NCI-H1436 treated with DMSO at 0.1 percent for 48 hours (cell line): ENCODE data around the gene BABAM2.
A peak's percentile ranks its signal among the peaks of the same experiment; 100 is the strongest.
"Not testable (repeated sequence)": the region's sequence is repeated elsewhere in the genome, so short reads cannot be mapped to it uniquely, and the experiment has no call there.

Experiments used
- DNase-seq: peaks from one replicate; lab custom pipeline; 2025; lab: John Stamatoyannopoulos, UW

BABAM2 gene

DNA sequence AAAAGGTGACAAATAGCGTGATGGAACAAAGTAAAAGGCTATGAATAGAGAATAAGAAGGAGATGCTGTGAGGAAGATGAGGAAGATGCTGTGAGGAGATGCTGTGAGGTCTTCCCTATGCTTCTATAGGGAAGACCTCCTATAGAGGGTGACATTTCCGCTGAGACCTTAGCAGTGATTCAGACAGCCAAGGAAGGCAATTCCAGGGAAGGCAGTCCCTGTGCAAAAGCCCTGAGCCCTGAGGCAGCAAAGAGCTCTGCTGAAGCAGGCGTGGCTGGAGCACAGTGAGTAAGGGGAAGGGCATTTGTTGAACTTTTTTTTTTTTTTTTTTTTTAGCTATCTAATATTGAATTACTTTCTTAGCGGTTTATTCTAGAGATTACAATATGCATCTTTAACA is 359.5 kb downstream of the BABAM2 start:
- no peak for DNase-seq

DNA sequence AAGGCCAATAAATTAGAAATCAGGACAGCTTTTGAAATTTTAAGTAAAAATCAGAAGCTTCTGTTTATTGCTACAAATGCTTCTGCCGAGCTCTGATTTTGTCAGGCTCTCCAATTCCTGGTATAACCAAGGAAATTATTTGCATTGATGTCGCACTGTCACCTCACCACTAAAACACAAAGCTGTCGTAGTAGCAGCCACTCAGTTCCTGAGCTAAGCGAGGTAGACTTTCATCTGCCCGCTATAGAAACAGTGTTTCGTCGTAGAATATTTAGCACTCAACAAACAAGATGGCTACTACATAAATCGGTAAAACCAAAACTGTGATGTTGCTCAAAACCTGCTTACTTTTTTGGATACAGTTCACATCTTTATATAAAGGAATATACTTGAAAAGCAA is 360.8 kb downstream of the BABAM2 start:
- DNase-seq, result no peak

DNA sequence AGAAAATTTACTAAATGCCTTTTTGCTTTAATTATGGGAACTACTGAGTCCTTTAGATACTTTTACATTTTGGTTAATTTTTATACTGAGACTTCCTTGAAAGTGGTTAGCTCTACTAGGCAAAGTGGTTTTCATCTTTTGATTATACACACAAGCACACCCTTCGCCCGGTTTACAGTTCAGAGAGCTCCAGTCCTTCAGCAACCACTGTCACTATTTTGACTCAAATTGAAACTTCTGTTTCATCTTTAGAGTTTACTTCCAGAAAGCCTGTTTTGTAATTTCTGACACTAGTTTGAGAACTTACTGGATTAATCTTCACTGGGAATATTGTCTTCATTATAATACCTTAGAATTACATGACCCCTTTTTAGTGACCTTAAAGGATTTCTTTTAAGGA is 361.8 kb downstream of the BABAM2 start:
- no peak for DNase-seq

- DNase-seq, result no peak
Observed at GRCh38 chr2:28253543-28253942, 363.0 kb downstream of the BABAM2 start.

DNA sequence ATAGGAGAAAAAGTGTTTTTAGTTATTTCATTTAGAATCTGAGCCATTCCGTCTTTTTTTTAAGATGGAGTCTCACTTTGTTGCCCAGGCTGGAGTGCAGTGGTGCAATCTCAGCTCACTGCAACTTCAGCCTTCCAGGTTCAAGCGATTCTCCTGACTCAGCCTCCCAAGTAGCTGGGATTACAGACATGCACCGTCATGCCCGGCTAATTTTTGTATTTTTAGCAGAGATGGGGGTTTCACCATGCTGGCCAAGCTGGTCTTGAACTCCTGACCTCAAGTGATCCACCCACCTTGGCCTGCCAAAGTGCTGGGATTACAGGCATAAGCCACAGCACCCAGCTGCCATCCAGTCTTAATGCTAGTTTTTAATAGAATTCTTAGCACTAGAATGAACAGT is 364.7 kb downstream of the BABAM2 start:
- DNase-seq, result not testable (repeated sequence)

DNA sequence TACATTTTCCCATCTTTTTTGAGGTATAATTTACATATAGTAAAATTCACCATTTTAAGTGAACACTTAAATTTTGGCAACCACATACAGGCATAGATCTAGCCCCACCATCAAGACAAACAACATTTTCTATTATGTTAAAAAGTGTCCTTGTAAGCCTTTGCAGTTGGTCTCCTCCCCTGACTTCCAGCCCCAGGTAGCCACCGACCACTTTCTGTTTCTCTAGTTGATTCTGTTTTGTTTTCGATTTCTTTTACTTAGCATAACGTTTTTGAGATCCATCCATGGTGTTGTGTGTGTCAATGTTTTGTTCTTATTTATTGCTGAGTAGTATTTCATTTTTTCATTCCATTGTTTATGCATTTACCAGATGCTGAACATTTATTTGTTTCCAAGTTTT is 366.7 kb downstream of the BABAM2 start:
- DNase-seq, result no peak

- not testable (repeated sequence) for DNase-seq
Observed at GRCh38 chr2:28259226-28259625, 368.7 kb downstream of the BABAM2 start.

- no peak for DNase-seq
Observed at GRCh38 chr2:28263690-28264089, 373.2 kb downstream of the BABAM2 start.

DNA sequence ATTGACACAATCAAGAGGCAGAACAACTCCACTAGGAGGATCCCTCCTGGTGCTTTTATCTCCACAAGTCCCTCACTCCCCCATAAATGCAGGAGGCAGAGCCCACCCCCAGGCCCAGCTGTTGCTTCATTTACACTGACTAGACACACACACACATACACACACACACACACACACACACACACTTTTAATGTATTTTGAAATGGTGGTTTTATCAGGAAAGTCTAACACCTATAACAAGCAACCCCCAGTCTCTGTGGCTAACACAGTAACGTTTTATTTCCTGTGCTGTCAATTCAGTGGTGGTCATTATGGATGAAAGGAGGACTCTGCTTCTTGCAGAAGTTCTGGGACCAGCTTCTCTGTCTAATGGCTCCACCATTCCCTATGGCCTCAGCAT is 376.8 kb downstream of the BABAM2 start:
- no peak for DNase-seq

GRCh38 chr2:28268386-28268785 is 377.9 kb downstream of the BABAM2 start:
- no peak for DNase-seq

DNA sequence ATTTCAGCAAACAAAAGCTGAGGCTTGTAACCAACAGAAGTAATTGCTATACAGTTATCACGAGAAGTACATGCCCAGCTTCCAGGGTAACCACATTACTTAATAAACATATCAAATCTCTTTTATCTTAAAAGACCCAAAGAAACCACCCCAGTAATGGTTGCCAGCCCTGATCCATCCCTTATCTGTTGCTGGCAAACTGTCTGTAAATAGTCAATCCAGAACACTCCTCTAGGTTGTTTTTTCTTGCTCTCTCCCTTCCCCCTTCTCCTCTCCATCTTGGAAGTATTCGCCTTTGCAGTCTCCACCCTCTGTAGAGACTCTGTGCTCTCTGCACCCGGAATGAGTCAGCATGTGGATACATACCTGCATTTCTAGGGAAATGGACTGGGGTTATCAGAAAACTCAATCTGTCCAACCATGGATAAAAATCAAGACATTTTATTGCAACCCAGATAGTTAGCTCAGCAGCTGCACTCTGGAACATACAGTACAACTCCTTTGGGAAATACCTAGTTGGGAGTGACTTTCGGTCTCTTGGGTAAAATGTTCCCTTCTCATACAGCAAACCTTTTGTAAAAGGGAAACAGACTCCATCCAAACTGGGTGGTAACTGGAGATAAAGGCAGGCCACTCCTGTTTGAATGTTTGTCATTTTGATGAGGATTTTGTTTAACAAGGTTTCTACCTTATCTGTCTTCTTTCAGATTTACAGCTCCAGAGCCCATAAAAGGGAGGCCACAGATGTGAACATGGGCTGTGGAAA is 378.7 kb downstream of the BABAM2 start:
- no peak for DNase-seq

DNA sequence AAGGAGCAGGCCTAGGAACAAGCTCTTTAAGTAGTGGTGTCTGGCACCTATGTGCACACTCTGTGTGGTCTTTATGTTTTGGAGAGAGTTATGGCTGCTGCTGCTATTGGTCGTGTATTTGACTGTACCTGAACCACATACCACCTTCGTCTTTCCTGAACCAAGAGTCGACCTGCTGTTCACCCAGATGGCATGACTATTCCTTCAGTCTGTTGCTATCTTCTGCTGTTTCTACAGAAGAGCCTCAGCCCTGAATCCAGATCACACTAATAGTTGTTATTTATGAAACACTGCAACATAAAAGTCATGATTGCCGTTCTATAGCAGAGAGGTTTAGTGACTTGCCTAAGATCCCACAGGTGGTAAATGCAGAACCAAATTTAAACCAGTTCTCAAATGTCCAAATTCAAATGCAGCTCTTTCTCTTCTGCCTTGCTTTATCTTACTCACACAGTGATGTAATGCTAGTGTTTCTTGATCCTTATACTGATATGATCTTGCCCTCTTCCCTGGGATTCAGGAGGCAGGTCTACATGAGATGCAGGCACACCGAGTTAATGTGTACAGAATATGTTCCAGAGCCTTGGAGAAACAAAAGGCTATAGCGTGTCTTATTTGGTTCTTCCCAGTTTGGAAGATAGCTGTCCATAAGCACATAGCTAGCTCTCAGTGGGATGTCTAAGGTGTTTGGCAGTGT is 380.1 kb downstream of the BABAM2 start:
- no peak for DNase-seq

DNA sequence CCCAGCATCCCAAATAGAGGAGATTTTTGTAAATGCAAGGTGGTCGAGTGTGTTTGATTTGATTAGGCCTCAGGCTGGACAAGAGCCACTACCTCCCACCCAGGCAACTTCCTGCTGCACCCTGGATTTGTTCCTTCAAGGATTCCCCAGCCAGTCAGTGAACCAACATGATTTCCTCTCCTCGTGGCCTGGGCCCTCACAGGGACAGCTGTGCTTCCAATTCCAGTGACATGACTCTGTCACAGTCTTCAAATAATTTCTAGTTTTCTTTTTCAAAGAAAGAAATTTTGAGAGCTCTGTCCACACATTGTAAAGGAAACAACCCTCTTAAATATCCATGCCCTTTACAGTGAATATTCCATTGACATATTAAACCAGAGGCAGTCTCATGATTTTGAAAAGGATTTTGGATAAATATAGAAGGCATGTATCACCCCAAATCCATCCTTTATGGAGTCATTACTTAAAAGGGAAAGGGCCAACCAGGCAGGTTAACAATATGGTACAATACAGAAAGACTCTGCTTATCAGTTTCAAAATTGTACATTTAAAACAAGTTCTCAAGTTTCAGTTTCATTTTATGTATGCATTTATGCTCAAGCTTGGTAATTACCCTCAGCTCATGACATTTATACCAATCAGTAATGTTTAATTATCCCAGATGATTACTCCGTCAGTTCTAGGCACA is 380.8 kb downstream of the BABAM2 start:
- no peak for DNase-seq

DNA sequence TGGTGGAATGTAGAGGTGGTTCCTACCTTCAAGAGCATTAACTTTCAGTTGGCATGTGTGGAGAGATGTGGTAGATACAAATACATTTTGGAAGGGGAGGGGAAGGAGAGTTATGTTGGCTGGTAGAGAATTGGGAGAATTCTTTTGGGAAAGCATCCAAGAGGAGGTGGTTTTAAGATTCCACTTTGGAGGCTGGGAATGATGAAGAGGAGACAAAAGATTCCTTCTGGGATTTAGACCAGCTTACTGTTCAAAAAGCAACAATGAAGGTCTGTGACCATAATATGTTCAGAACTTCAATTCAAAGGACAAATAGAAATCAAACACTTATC is 381.4 kb downstream of the BABAM2 start:
- no peak for DNase-seq

GRCh38 chr2:28273751-28274150 is 383.2 kb downstream of the BABAM2 start:
- DNase-seq, result no peak

DNA sequence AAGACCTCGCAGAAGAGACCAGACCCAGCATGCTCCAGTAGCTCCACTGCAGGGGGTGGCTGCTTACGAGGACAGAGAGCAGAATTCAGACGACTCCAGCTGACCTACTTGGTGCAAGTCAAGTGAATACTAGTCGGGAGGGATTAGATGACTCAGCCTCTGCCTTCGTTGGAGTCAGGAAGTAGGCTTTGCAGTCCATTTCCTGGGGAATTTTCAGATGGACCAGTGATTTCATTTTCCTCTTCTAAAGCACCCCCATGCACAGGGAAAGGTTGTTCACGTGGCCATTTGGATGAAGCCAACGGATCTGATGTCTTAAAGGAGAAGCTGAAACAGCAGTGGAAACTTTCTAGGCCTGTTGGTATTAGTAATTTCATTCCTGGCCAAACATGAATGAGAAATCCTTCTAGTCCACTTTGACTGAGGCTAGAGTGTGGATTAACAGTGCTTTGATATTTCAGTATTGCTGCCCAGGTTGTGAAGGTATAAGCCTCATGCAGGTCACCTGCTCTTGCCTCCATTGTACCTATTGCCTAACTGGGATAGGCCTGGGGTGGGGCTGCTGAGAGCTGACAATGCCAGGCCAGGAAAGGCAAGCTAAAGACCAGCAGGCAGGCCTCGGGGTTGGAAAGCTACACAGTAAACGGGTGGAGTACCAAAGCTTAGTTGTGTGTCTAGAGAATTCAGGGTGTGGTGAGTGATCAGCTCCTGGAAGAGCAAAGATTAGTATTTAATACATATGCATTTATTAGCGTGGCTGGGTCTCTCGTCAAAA is 384.6 kb downstream of the BABAM2 start:
- DNase-seq, result no peak

GRCh38 chr2:28276076-28276618 is 385.6 kb downstream of the BABAM2 start:
- DNase-seq, result peak; percentile 51

GRCh38 chr2:28276807-28277206 is 386.3 kb downstream of the BABAM2 start:
- DNase-seq, result no peak

DNA sequence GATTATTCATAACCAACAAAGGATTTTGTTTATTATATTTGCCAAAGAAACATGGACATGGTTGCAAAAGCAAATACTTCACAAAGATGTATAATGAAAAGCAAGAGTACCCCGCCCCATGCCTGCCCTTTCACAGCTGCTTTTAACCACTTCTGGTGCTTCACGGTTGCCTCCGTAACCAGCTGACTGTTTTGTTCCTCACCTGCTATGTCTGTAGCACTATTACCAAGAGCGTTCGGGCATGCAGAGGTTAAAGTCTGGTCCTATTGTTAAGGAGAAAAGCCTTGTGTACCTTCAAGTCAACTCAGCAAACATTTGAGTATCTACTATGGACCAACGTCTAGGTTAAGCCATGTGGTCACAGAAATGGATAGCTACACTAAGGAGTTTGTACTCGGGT is 386.9 kb downstream of the BABAM2 start:
- no peak for DNase-seq

GRCh38 chr2:28279371-28279770 is 388.8 kb downstream of the BABAM2 start:
- DNase-seq, result no peak

DNA sequence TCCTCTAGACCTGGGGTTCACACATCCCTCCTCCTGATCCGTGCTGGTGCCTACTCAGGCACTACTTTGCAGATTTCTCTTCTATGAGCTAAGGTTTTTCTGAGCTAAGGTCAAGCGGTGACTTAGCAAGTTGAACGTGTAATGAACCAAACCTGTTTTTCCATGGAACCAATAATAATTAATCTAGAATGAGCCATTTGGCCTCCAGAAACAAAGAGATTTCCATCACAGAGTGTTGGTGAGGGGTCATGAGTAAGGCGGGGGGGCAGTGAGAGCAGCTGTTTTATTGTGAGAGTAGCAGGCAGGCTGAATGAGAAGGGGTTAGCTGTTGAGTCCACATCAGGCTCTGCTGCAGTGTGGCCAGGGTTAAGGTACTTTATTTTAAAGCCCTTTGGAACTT is 390.1 kb downstream of the BABAM2 start:
- DNase-seq, result no peak

GRCh38 chr2:28281739-28282138 is 391.2 kb downstream of the BABAM2 start:
- no peak for DNase-seq
